Smooth muscle cell (in vitro differentiated cells): ENCODE data around the gene ACAD9. TPM values are rescaled to one million over a fixed set of nuclear protein-coding genes. Genes with fewer than 3 reads are reported as not detected.

ENCODE experiments used
- DNase-seq: peaks from one replicate; lab custom pipeline; 2025; ENCODE audit not compliant: unreplicated experiment; lab: John Stamatoyannopoulos, UW
- H2AFZ ChIP-seq: fragments of 200-600 bp; sonication (generic); 2 replicates; pipeline ENCODE4 v1.6.0; 2016; ENCODE audit warnings: antibody characterized with exemption, low read depth, mild to moderate bottlenecking
- H3F3A ChIP-seq: fragments of 200-600 bp; sonication (generic); 2 replicates; pipeline ENCODE4 v1.6.0; 2017; ENCODE audit warnings: antibody characterized with exemption, low read depth
- H3K27ac ChIP-seq: fragments of 200-600 bp; sonication (generic); 2 replicates; pipeline ENCODE4 v1.5.1; 2016; ENCODE audit warnings: low read depth, mild to moderate bottlenecking
- H3K27me3 ChIP-seq: fragments of 200-600 bp; sonication (generic); 2 replicates; pipeline ENCODE4 v1.6.1; 2016; ENCODE audit warnings: low read depth, mild to moderate bottlenecking
- H3K36me3 ChIP-seq: fragments of 200-600 bp; sonication (generic); 2 replicates; pipeline ENCODE4 v1.5.1; 2016; ENCODE audit warnings: low read depth
- H3K4me1 ChIP-seq: fragments of 200-600 bp; sonication (generic); 2 replicates; pipeline ENCODE4 v1.5.1; 2016; ENCODE audit warnings: low read depth
- H3K4me2 ChIP-seq: fragments of 200-600 bp; sonication (generic); 2 replicates; pipeline ENCODE4 v1.6.0; 2016; ENCODE audit warnings: mild to moderate bottlenecking
- H3K4me3 ChIP-seq: fragments of 200-600 bp; sonication (generic); 2 replicates; pipeline ENCODE4 v1.5.1; 2016; ENCODE audit warnings: mild to moderate bottlenecking
- H3K79me2 ChIP-seq: fragments of 200-600 bp; sonication (generic); 2 replicates; pipeline ENCODE4 v1.6.0; 2016; ENCODE audit warnings: low read depth, mild to moderate bottlenecking
- H3K9ac ChIP-seq: fragments of 200-600 bp; sonication (generic); 2 replicates; pipeline ENCODE4 v1.6.0; 2016; ENCODE audit warnings: low read depth
- H3K9me3 ChIP-seq: fragments of 200-600 bp; sonication (generic); replicated peaks from 2 replicates; pipeline ENCODE4 v1.5.1; 2016; ENCODE audit warnings: low read depth
- H4K20me1 ChIP-seq: fragments of 200-600 bp; sonication (generic); 2 replicates; pipeline ENCODE4 v1.6.0; 2016; ENCODE audit warnings: low read depth
- WGBS: methylation state at CpG from one replicate; pipeline ENCODE4 v1.1.7; 2016; ENCODE audit warnings: low lambda C conversion rate; 5-methylcytosine and 5-hydroxymethylcytosine counted together
- polyA plus RNA-seq: library from polyadenylated mRNA; unstranded; fragments of >200 nt; fragmentation: Nextera tagmentation; extraction: Ambion mirVana; gene quantifications from 2 replicates; pipeline ENCODE4 v1.2.1, GENCODE V29; 2016
- total RNA-seq: library from RNA; depleted of rRNA; stranded (reverse); fragments of >200 nt; gene quantifications from 2 replicates; pipeline ENCODE4 v1.2.3, GENCODE V29; 2014
- TF ChIP-seq, protein P1 (sequence below): fragments of 200-600 bp; sonication (generic); IDR thresholded peaks from 2 replicates; pipeline ENCODE4 v1.5.1; 2017; ENCODE audit warnings: borderline replicate concordance, mild to moderate bottlenecking, antibody characterized with exemption; ENCODE audit not compliant: insufficient read depth, poor library complexity, severe bottlenecking

The ACAD9 gene
- total and polyA plus RNA-seq, 2 experiments from 2014 or later, result 24.4 to 24.5 TPM

- H3K27ac ChIP-seq, result no peak overlapping the region
- H3K4me2 ChIP-seq, result no peak overlapping the region
- peaks cover 38% of the 10 kb centered on the region for H3K79me2 ChIP-seq
- WGBS, result 95% methylated on average over 6 of the region's 6 CpGs
- TF ChIP-seq, protein P1, sequence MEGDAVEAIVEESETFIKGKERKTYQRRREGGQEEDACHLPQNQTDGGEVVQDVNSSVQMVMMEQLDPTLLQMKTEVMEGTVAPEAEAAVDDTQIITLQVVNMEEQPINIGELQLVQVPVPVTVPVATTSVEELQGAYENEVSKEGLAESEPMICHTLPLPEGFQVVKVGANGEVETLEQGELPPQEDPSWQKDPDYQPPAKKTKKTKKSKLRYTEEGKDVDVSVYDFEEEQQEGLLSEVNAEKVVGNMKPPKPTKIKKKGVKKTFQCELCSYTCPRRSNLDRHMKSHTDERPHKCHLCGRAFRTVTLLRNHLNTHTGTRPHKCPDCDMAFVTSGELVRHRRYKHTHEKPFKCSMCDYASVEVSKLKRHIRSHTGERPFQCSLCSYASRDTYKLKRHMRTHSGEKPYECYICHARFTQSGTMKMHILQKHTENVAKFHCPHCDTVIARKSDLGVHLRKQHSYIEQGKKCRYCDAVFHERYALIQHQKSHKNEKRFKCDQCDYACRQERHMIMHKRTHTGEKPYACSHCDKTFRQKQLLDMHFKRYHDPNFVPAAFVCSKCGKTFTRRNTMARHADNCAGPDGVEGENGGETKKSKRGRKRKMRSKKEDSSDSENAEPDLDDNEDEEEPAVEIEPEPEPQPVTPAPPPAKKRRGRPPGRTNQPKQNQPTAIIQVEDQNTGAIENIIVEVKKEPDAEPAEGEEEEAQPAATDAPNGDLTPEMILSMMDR, result no peak
- no peaks in the 10 kb centered on the region for H3F3A ChIP-seq
- H3K4me3 ChIP-seq, result no peak overlapping the region
- H2AFZ ChIP-seq, result no peak overlapping the region
- no peaks in the 10 kb centered on the region for H3K9me3 ChIP-seq
- H4K20me1 ChIP-seq, result peaks cover 6% of the 10 kb centered on the region
- no peaks in the 10 kb centered on the region for H3K36me3 ChIP-seq
- H3K4me1 ChIP-seq, result peaks cover 20% of the 10 kb centered on the region
- no peak overlapping the region for H3K9ac ChIP-seq
- H3K27me3 ChIP-seq, result no peaks in the 10 kb centered on the region
- no peak for DNase-seq
Observed at GRCh38 chr3:128881576-128881975, 2.2 kb downstream of the ACAD9 start.

GRCh38 chr3:128882719-128883118 lies 3.3 kb downstream of the ACAD9 start:
- Histone ChIP-seq H3K36me3 (no peaks in the 10 kb centered on the region), H3K27me3 (no peaks in the 10 kb centered on the region), H3K27ac (no peak overlapping the region), H3K79me2 (peaks cover 38% of the 10 kb centered on the region), H3K4me1 (peaks cover 18% of the 10 kb centered on the region), H4K20me1 (peaks cover 6% of the 10 kb centered on the region), H3F3A (no peaks in the 10 kb centered on the region), H2AFZ (no peak overlapping the region), H3K9me3 (no peaks in the 10 kb centered on the region), H3K4me2 (no peak overlapping the region), H3K9ac (no peak overlapping the region), H3K4me3 (no peak overlapping the region)
- 69% methylated on average over 1 of the region's 1 CpG for WGBS
- TF ChIP-seq, protein P1, result no peak
- no peak for DNase-seq

- TF ChIP-seq, protein P1, result no peak
- H4K20me1 ChIP-seq, result peaks cover 9% of the 10 kb centered on the region
- no peak overlapping the region for H3K4me3 ChIP-seq
- no peak overlapping the region for H3K27ac ChIP-seq
- H3K4me1 ChIP-seq, result peaks cover 8% of the 10 kb centered on the region
- peaks cover 34% of the 10 kb centered on the region for H3K79me2 ChIP-seq
- H3K27me3 ChIP-seq, result no peaks in the 10 kb centered on the region
- no peak overlapping the region for H3K4me2 ChIP-seq
- no peak for DNase-seq
- WGBS, result 92% methylated on average over 1 of the region's 1 CpG
- no peaks in the 10 kb centered on the region for H3F3A ChIP-seq
- H3K36me3 ChIP-seq, result no peaks in the 10 kb centered on the region
- H3K9ac ChIP-seq, result no peak overlapping the region
- no peak overlapping the region for H2AFZ ChIP-seq
- no peaks in the 10 kb centered on the region for H3K9me3 ChIP-seq
Observed at GRCh38 chr3:128884992-128885391, 5.6 kb downstream of the ACAD9 start.

GRCh38 chr3:128889139-128889894 lies 9.9 kb downstream of the ACAD9 start:
- H3K4me3 ChIP-seq, result no peak overlapping the region
- no peak for DNase-seq
- peaks cover under 1% of the 10 kb centered on the region for H3K79me2 ChIP-seq
- no peak overlapping the region for H3K4me2 ChIP-seq
- H4K20me1 ChIP-seq, result peaks cover 16% of the 10 kb centered on the region
- no peak overlapping the region for H2AFZ ChIP-seq
- H3K27ac ChIP-seq, result no peak overlapping the region
- H3K9ac ChIP-seq, result no peak overlapping the region
- no peaks in the 10 kb centered on the region for H3K9me3 ChIP-seq
- H3F3A ChIP-seq, result no peaks in the 10 kb centered on the region
- H3K4me1 ChIP-seq, result no peaks in the 10 kb centered on the region
- TF ChIP-seq, protein P1, result no peak
- WGBS, result 96% methylated on average over 7 of the region's 7 CpGs
- peaks cover 5% of the 10 kb centered on the region for H3K36me3 ChIP-seq
- H3K27me3 ChIP-seq, result no peaks in the 10 kb centered on the region
